ENCODE measurements around the gene KCNK5. TPM values are rescaled to one million over a fixed set of nuclear protein-coding genes. Genes with fewer than 3 reads are reported as not detected.

The KCNK5 gene
- total and polyA plus RNA-seq, 9 of the 15 experiments (the other 6 are each of a cell fraction or from before 2014, with no cell fraction given) = 1.5 to 45.8 (median 25.8) TPM

GRCh38 chr6:39213195-39213920 lies 15.9 kb downstream of the KCNK5 start:
- FAIRE-seq = no peak
- Histone ChIP-seq H3K27me3 (ENCODE audit: control insufficient read depth in 2 of 2, insufficient read depth in 2 of 2, low read length in 2 of 2) (no peaks in the 10 kb centered on the region), H3K79me2 (ENCODE audit: control insufficient read depth, insufficient read depth, low read length) (peaks cover 100% of the 10 kb centered on the region), H3K27ac (ENCODE audit: extremely low read depth, low read depth, low read length) (no peak overlapping the region; the same call in 2 of the 3 replicates), H3K9me3 (replicated peaks; ENCODE audit: control insufficient read depth, insufficient read depth, low read depth, low read length) (no peaks in the 10 kb centered on the region; the same call in 1 of the 2 replicates), H3K4me2 (ENCODE audit: insufficient read depth, low read length) (no peak overlapping the region), H3K9me1 (ENCODE audit: control insufficient read depth, insufficient read depth, low read length) (peaks cover 16% of the 10 kb centered on the region), H2AFZ (ENCODE audit: low read depth, low read length) (no peak overlapping the region), H3K4me3 (no peak overlapping the region), H3K4me1 (replicated peaks in 1 of 2; ENCODE audit: control insufficient read depth in 2 of 2, insufficient read depth in 2 of 2, low read length in 2 of 2) (peaks cover 19 to 25% of the 10 kb centered on the region in 2 experiments), H3K9ac (ENCODE audit: insufficient read depth in 1 of 2, low read depth in 2 of 2, low read length in 2 of 2) (no peak overlapping the region), H3K36me3 (ENCODE audit: control insufficient read depth, insufficient read depth, low read length) (peaks cover 87% of the 10 kb centered on the region), H4K20me1 (replicated peaks; ENCODE audit: control insufficient read depth, insufficient read depth, low read length) (peaks cover 53% of the 10 kb centered on the region)
- ATAC-seq = no peak
- DNase-seq (ENCODE audit: extremely low read depth in 1 of 4, low spot score in 3 of 4) = no peak
- POLR2A ChIA-PET = interaction anchor here (4.0 kb wide), 1 partner anchor 9 kb away, joined by 17 read pairs; no protein-coding TSS in a partner anchor
- intact Hi-C loops (cut with micrococcal nuclease) = no loop called here
- in situ Hi-C loops (cut with MboI) = no loop called here
- CTCF ChIA-PET (ENCODE audit: low intra/inter-chr PET ratio) = no interaction called here
- TF ChIP-seq CEBPG (CRISPR knock-in tag; IDR thresholded peaks at IDR 0.05) = no peak
- peak; percentile 62 to 78 for TF ChIP-seq CEBPG (tag; conservative IDR thresholded peaks at IDR 0.05 in 1 of 2, IDR thresholded peaks at IDR 0.05 in 1 of 2)
- TF ChIP-seq CEBPB (tag; IDR thresholded peaks at IDR 0.05) = peak; percentile 93
- no peak for TF ChIP-seq TGIF2 (CRISPR knock-in tag; IDR thresholded peaks at IDR 0.05)
- peak; percentile 46 for TF ChIP-seq ATF3 (IDR thresholded peaks at IDR 0.05)
- no peak for TF ChIP-seq ATF3 (CRISPR knock-in tag; conservative IDR thresholded peaks at IDR 0.05)
- no peak for TF ChIP-seq PBX2 (CRISPR knock-in tag; IDR thresholded peaks at IDR 0.05; ENCODE audit: low read depth)
- TF ChIP-seq PBX2 (tag; conservative IDR thresholded peaks at IDR 0.05; ENCODE audit: low read depth) = peak; percentile 47; the same call in 1 of the 2 replicates
- TF ChIP-seq CREM (IDR thresholded peaks at IDR 0.05; ENCODE audit: low read depth) = no peak
- no peak for TF ChIP-seq U2AF2 (optimal IDR thresholded peaks at IDR 0.05; ENCODE audit: low read depth, low read length)
- peak; percentile 23 for TF ChIP-seq MEIS2 (IDR thresholded peaks at IDR 0.05; ENCODE audit: partially characterized antibody)
- TF ChIP-seq CBFA2T2 (conservative IDR thresholded peaks at IDR 0.05) = no peak
- no peak for TF ChIP-seq MEF2D (tag; conservative IDR thresholded peaks at IDR 0.05; ENCODE audit: low read depth)
- WGBS (ENCODE audit: insufficient coverage, low coverage, missing lambda C conversion rate) = 82% methylated on average over 8 of the region's 8 CpGs
- BruUV-seq (replicated peaks) = no TSS peak
